ENCODE results near the gene MAGI3.
A peak's percentile ranks its signal among the peaks of the same experiment; 100 is the strongest.

The MAGI3 gene

GRCh38 chr1:113444857-113445256 lies 54.5 kb downstream of the MAGI3 start:
- TF ChIP-seq USF1 (IDR thresholded peaks at IDR 0.05) (no peak), CREB1 (IDR thresholded peaks at IDR 0.05; ENCODE audit: low read depth) (no peak), CEBPB (IDR thresholded peaks at IDR 0.05) (no peak), MAX (IDR thresholded peaks at IDR 0.05) (no peak), TEAD4 (IDR thresholded peaks at IDR 0.05) (no peak), FOXM1 (IDR thresholded peaks at IDR 0.05; ENCODE audit: borderline replicate concordance, low read depth) (no peak), REST (IDR thresholded peaks at IDR 0.05; ENCODE audit: low read depth) (no peak), NFIC (IDR thresholded peaks at IDR 0.05) (no peak), TAF1 (IDR thresholded peaks at IDR 0.05; ENCODE audit: low read depth) (no peak), RAD21 (IDR thresholded peaks at IDR 0.05; ENCODE audit: low read depth) (no peak), TCF12 (IDR thresholded peaks at IDR 0.05; ENCODE audit: low read depth) (no peak), YY1 (IDR thresholded peaks at IDR 0.05; ENCODE audit: low read depth) (no peak), EGR1 (IDR thresholded peaks at IDR 0.05) (no peak), EP300 (IDR thresholded peaks at IDR 0.05; ENCODE audit: borderline replicate concordance) (no peak), ZBTB7A (IDR thresholded peaks at IDR 0.05; ENCODE audit: low read depth) (no peak)

- TF ChIP-seq EP300 (IDR thresholded peaks at IDR 0.05; ENCODE audit: borderline replicate concordance) (no peak), CEBPB (IDR thresholded peaks at IDR 0.05) (no peak), NFIC (IDR thresholded peaks at IDR 0.05) (no peak), CREB1 (IDR thresholded peaks at IDR 0.05; ENCODE audit: low read depth) (no peak), TAF1 (IDR thresholded peaks at IDR 0.05; ENCODE audit: low read depth) (no peak), MAX (IDR thresholded peaks at IDR 0.05) (no peak), FOXM1 (IDR thresholded peaks at IDR 0.05; ENCODE audit: borderline replicate concordance, low read depth) (no peak), ZBTB7A (IDR thresholded peaks at IDR 0.05; ENCODE audit: low read depth) (no peak), RAD21 (IDR thresholded peaks at IDR 0.05; ENCODE audit: low read depth) (no peak)
These were observed 61.4 kb downstream of the MAGI3 start for GRCh38 chr1:113451710-113452109.

GRCh38 chr1:113452921-113453770 lies 62.8 kb downstream of the MAGI3 start:
- TF ChIP-seq ZBTB7A (IDR thresholded peaks at IDR 0.05; ENCODE audit: low read depth), result no peak
- peak; percentile 59 for TF ChIP-seq RAD21 (IDR thresholded peaks at IDR 0.05; ENCODE audit: low read depth)

GRCh38 chr1:113453771-113454083 lies 63.4 kb downstream of the MAGI3 start:
- no peak for TF ChIP-seq CREB1 (IDR thresholded peaks at IDR 0.05; ENCODE audit: low read depth)
- TF ChIP-seq YY1 (IDR thresholded peaks at IDR 0.05; ENCODE audit: low read depth), result no peak
- TF ChIP-seq NFIC (IDR thresholded peaks at IDR 0.05), result no peak
- no peak for TF ChIP-seq TAF1 (IDR thresholded peaks at IDR 0.05; ENCODE audit: low read depth)
- TF ChIP-seq MAX (IDR thresholded peaks at IDR 0.05), result no peak
- no peak for TF ChIP-seq TEAD4 (IDR thresholded peaks at IDR 0.05)
- TF ChIP-seq FOXM1 (IDR thresholded peaks at IDR 0.05; ENCODE audit: borderline replicate concordance, low read depth), result no peak
- no peak for TF ChIP-seq ZBTB7A (IDR thresholded peaks at IDR 0.05; ENCODE audit: low read depth)
- TF ChIP-seq EGR1 (IDR thresholded peaks at IDR 0.05), result no peak
- TF ChIP-seq TCF12 (IDR thresholded peaks at IDR 0.05; ENCODE audit: low read depth), result no peak
- no peak for TF ChIP-seq REST (IDR thresholded peaks at IDR 0.05; ENCODE audit: low read depth)
- no peak for TF ChIP-seq CEBPB (IDR thresholded peaks at IDR 0.05)
- no peak for TF ChIP-seq USF1 (IDR thresholded peaks at IDR 0.05)
- TF ChIP-seq RAD21 (IDR thresholded peaks at IDR 0.05; ENCODE audit: low read depth), result no peak
- TF ChIP-seq EP300 (IDR thresholded peaks at IDR 0.05; ENCODE audit: borderline replicate concordance), result no peak

GRCh38 chr1:113455374-113455773 lies 65.1 kb downstream of the MAGI3 start:
- TF ChIP-seq REST (IDR thresholded peaks at IDR 0.05; ENCODE audit: low read depth), result no peak
- no peak for TF ChIP-seq MAX (IDR thresholded peaks at IDR 0.05)
- no peak for TF ChIP-seq YY1 (IDR thresholded peaks at IDR 0.05; ENCODE audit: low read depth)
- TF ChIP-seq RAD21 (IDR thresholded peaks at IDR 0.05; ENCODE audit: low read depth), result no peak
- TF ChIP-seq CREB1 (IDR thresholded peaks at IDR 0.05; ENCODE audit: low read depth), result no peak
- no peak for TF ChIP-seq CEBPB (IDR thresholded peaks at IDR 0.05)
- TF ChIP-seq EGR1 (IDR thresholded peaks at IDR 0.05), result no peak
- no peak for TF ChIP-seq FOXM1 (IDR thresholded peaks at IDR 0.05; ENCODE audit: borderline replicate concordance, low read depth)
- no peak for TF ChIP-seq TCF12 (IDR thresholded peaks at IDR 0.05; ENCODE audit: low read depth)
- no peak for TF ChIP-seq TAF1 (IDR thresholded peaks at IDR 0.05; ENCODE audit: low read depth)
- no peak for TF ChIP-seq USF1 (IDR thresholded peaks at IDR 0.05)
- TF ChIP-seq EP300 (IDR thresholded peaks at IDR 0.05; ENCODE audit: borderline replicate concordance), result no peak
- TF ChIP-seq ZBTB7A (IDR thresholded peaks at IDR 0.05; ENCODE audit: low read depth), result no peak
- no peak for TF ChIP-seq NFIC (IDR thresholded peaks at IDR 0.05)
- TF ChIP-seq TEAD4 (IDR thresholded peaks at IDR 0.05), result no peak

Data from Ishikawa (cell line).